ENCODE data around the gene SPRY2.

- no peak for TF ChIP-seq EZH2 (IDR thresholded peaks at IDR 0.05; ENCODE audit: borderline replicate concordance)
- TF ChIP-seq, protein P1, sequence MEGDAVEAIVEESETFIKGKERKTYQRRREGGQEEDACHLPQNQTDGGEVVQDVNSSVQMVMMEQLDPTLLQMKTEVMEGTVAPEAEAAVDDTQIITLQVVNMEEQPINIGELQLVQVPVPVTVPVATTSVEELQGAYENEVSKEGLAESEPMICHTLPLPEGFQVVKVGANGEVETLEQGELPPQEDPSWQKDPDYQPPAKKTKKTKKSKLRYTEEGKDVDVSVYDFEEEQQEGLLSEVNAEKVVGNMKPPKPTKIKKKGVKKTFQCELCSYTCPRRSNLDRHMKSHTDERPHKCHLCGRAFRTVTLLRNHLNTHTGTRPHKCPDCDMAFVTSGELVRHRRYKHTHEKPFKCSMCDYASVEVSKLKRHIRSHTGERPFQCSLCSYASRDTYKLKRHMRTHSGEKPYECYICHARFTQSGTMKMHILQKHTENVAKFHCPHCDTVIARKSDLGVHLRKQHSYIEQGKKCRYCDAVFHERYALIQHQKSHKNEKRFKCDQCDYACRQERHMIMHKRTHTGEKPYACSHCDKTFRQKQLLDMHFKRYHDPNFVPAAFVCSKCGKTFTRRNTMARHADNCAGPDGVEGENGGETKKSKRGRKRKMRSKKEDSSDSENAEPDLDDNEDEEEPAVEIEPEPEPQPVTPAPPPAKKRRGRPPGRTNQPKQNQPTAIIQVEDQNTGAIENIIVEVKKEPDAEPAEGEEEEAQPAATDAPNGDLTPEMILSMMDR (IDR thresholded peaks at IDR 0.05; ENCODE audit: poor library complexity): no peak
Observed at GRCh38 chr13:80307401-80307987, 33.4 kb downstream of the SPRY2 start.
